ENCODE measurements around the gene TMED10. TPM values are rescaled to one million over a fixed set of nuclear protein-coding genes. Genes with fewer than 3 reads are reported as not detected.

The TMED10 gene
- total RNA-seq, 1 donor from 2014 or later, result 361 TPM

- TF ChIP-seq CTCF (IDR thresholded peaks at IDR 0.05), result no peak
- peaks cover 24% of the 10 kb centered on the region for H3K4me1 Mint-ChIP-seq (ENCODE audit: low read depth)
These were observed 43.7 kb upstream of the TMED10 start for GRCh38 chr14:75220156-75220555.

DNA sequence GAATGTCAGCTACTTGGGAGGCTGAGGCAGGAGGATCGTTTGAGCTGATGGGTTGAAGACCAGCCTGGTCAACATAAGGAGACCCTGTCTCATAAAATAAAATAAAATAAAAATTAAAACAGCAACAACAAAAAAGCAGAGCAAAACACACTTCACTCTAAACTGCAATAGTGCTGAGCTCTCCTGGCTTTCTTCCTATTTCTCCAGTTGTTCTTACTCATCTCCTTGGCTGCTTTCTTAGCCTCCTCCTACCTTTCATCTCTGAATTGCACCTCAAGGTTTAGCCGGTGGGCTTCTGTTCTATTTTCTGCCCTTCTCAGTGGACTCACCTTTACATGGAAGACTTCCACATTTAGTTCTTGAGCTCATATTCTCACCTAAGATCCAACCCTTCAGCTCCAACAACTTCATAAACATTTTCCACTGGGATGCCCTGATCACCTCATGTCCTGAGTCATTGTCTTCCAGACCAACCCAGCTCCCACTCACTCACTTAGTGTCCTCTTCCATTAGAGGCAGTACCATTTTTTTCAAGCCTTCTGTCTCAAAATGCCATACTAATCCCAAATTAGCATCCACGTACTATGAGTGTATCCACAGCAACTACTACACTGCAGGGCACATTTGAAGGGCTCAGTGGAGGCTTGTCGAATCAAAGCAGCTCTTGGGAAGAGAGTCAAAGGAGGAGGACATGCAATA, 41.2 kb upstream of the TMED10 start:
- Mint-ChIP-seq H3K4me1 (ENCODE audit: low read depth) (peaks cover 11% of the 10 kb centered on the region), H3K36me3 (ENCODE audit: low read depth) (peaks cover 2% of the 10 kb centered on the region), H3K9me3 (ENCODE audit: low read depth) (no peaks in the 10 kb centered on the region), H3K27ac (ENCODE audit: unreplicated experiment) (no peak overlapping the region), H3K27me3 (ENCODE audit: low read depth) (no peaks in the 10 kb centered on the region), H3K4me3 (ENCODE audit: unreplicated experiment) (no peak overlapping the region)
- TF ChIP-seq CTCF (IDR thresholded peaks at IDR 0.05), result no peak
- no peak for DNase-seq (ENCODE audit: low spot score)

More at GRCh38 chr14:75220156-75220555, 43.7 kb upstream of the TMED10 start:
- Mint-ChIP-seq H3K27me3 (ENCODE audit: low read depth) (no peaks in the 10 kb centered on the region), H3K27ac (ENCODE audit: unreplicated experiment) (no peak overlapping the region), H3K4me3 (ENCODE audit: unreplicated experiment) (no peak overlapping the region), H3K9me3 (ENCODE audit: low read depth) (no peaks in the 10 kb centered on the region), H3K36me3 (ENCODE audit: low read depth) (peaks cover 2% of the 10 kb centered on the region)
- no peak for DNase-seq (ENCODE audit: low spot score)

- TF ChIP-seq CTCF (IDR thresholded peaks at IDR 0.05), result no peak
- Mint-ChIP-seq H3K27me3 (ENCODE audit: low read depth) (no peaks in the 10 kb centered on the region), H3K36me3 (ENCODE audit: low read depth) (peaks cover 2% of the 10 kb centered on the region), H3K27ac (ENCODE audit: unreplicated experiment) (no peak overlapping the region), H3K4me3 (ENCODE audit: unreplicated experiment) (no peak overlapping the region), H3K9me3 (ENCODE audit: low read depth) (no peaks in the 10 kb centered on the region), H3K4me1 (ENCODE audit: low read depth) (peaks cover under 1% of the 10 kb centered on the region)
- DNase-seq (ENCODE audit: low spot score), result no peak
These were observed 40.1 kb upstream of the TMED10 start for GRCh38 chr14:75216427-75217006.

DNA sequence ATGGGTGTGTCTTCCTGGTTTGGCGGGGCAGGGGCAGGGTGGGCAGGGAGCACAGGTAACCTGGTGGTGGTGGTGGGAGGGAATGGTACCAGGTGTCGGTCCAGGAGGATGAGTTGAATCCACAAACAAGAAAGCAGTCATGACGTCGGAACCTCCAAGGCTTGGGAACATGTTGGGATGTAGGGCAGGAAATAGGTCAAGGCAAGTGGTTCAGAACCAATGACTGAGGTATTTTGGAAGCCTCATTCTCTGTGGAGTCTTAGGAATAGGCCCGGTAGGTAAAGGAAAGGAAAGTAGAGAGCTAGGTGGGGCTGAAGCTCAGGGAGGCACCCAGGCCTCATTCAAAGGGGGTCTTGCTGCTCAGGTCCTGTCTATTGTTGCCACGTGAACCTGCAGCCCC, 39.1 kb upstream of the TMED10 start:
- Mint-ChIP-seq H3K4me3 (ENCODE audit: unreplicated experiment) (no peak overlapping the region), H3K27me3 (ENCODE audit: low read depth) (no peaks in the 10 kb centered on the region), H3K9me3 (ENCODE audit: low read depth) (no peaks in the 10 kb centered on the region), H3K36me3 (ENCODE audit: low read depth) (peaks cover 2% of the 10 kb centered on the region), H3K27ac (ENCODE audit: unreplicated experiment) (no peak overlapping the region), H3K4me1 (ENCODE audit: low read depth) (no peaks in the 10 kb centered on the region)
- TF ChIP-seq CTCF (IDR thresholded peaks at IDR 0.05), result no peak
- no peak for DNase-seq (ENCODE audit: low spot score)

- Mint-ChIP-seq H3K27me3 (ENCODE audit: low read depth) (no peaks in the 10 kb centered on the region), H3K36me3 (ENCODE audit: low read depth) (peaks cover 2% of the 10 kb centered on the region)
- no peak for TF ChIP-seq CTCF (IDR thresholded peaks at IDR 0.05)
These were observed 38.1 kb upstream of the TMED10 start for GRCh38 chr14:75214558-75214957.

More at GRCh38 chr14:75214558-75214957, 38.1 kb upstream of the TMED10 start:
- no peaks in the 10 kb centered on the region for H3K9me3 Mint-ChIP-seq (ENCODE audit: low read depth)
- no peak overlapping the region for H3K27ac Mint-ChIP-seq (ENCODE audit: unreplicated experiment)
- no peak for DNase-seq (ENCODE audit: low spot score)
- H3K4me1 Mint-ChIP-seq (ENCODE audit: low read depth), result no peaks in the 10 kb centered on the region
- no peak overlapping the region for H3K4me3 Mint-ChIP-seq (ENCODE audit: unreplicated experiment)
